DOHH2 (cell line): ENCODE data around the gene DCBLD2.

Experiments used
- EZH2phosphoT487 ChIP-seq: fragments of 200-600 bp; sonication (generic); IDR thresholded peaks from 2 replicates; pipeline ENCODE4 v1.6.1; 2017; ENCODE audit warnings: borderline replicate concordance, mild to moderate bottlenecking, antibody characterized with exemption, low read length, moderate library complexity, mixed read lengths
- TF ChIP-seq, protein P1 (sequence below): fragments of 200-600 bp; sonication (generic); IDR thresholded peaks from one replicate; pipeline ENCODE4 v1.5.1; 2014; ENCODE audit warnings: antibody characterized with exemption, mild to moderate bottlenecking, low read depth, low read length; ENCODE audit not compliant: poor library complexity, severe bottlenecking

GRCh38 chr3:98799479-98799878 lies 102.0 kb downstream of the DCBLD2 start:
- TF ChIP-seq, protein P1, sequence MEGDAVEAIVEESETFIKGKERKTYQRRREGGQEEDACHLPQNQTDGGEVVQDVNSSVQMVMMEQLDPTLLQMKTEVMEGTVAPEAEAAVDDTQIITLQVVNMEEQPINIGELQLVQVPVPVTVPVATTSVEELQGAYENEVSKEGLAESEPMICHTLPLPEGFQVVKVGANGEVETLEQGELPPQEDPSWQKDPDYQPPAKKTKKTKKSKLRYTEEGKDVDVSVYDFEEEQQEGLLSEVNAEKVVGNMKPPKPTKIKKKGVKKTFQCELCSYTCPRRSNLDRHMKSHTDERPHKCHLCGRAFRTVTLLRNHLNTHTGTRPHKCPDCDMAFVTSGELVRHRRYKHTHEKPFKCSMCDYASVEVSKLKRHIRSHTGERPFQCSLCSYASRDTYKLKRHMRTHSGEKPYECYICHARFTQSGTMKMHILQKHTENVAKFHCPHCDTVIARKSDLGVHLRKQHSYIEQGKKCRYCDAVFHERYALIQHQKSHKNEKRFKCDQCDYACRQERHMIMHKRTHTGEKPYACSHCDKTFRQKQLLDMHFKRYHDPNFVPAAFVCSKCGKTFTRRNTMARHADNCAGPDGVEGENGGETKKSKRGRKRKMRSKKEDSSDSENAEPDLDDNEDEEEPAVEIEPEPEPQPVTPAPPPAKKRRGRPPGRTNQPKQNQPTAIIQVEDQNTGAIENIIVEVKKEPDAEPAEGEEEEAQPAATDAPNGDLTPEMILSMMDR: no peak
- TF ChIP-seq EZH2phosphoT487: no peak
